ENCODE data around the gene PLCH1. TPM values are rescaled to one million over a fixed set of nuclear protein-coding genes. Genes with fewer than 3 reads are reported as not detected.

The PLCH1 gene
- polyA plus RNA-seq, 1 experiment = 0.04 TPM

GRCh38 chr3:155746703-155747102 lies 1.8 kb upstream of the PLCH1 start:
- DNase-seq (ENCODE audit: low read depth, low spot score) = no peak
- no peak for TF ChIP-seq CTCF (IDR thresholded peaks at IDR 0.05; ENCODE audit: low read depth, low read length)
- CTCF ChIA-PET = interaction anchor here (0.7 to 2.1 kb wide), 3 partner anchors 45 to 248 kb away, joined by 3 to 7 read pairs (median 7); partner anchors contain the start of gene C3orf33
- Histone ChIP-seq H3K9me3 (ENCODE audit: control insufficient read depth, insufficient read depth, low read length) (no peaks in the 10 kb centered on the region; the same call in 1 of the 2 replicates), H3K4me3 (ENCODE audit: low read depth, low read length) (no peak overlapping the region), H3K27ac (ENCODE audit: low read depth, low read length) (no peak overlapping the region), H3K27me3 (ENCODE audit: control insufficient read depth, insufficient read depth, low read length) (peaks cover 43% of the 10 kb centered on the region)
- POLR2A ChIA-PET = no interaction called here

GRCh38 chr3:155745795-155746550 lies 1.1 kb upstream of the PLCH1 start:
- TF ChIP-seq CTCF (IDR thresholded peaks at IDR 0.05; ENCODE audit: low read depth, low read length) = no peak
- DNase-seq (ENCODE audit: low read depth, low spot score) = no peak
- no peaks in the 10 kb centered on the region; the same call in 1 of the 2 replicates for H3K9me3 ChIP-seq (ENCODE audit: control insufficient read depth, insufficient read depth, low read length)
- peaks cover 43% of the 10 kb centered on the region for H3K27me3 ChIP-seq (ENCODE audit: control insufficient read depth, insufficient read depth, low read length)
- no peak overlapping the region for H3K4me3 ChIP-seq (ENCODE audit: low read depth, low read length)
- POLR2A ChIA-PET = interaction anchor here (0.6 kb wide), 1 partner anchor 25 kb away, joined by 4 read pairs; no protein-coding TSS in a partner anchor
- CTCF ChIA-PET = interaction anchor here (0.7 to 2.1 kb wide), 3 partner anchors 44 to 249 kb away, joined by 3 to 7 read pairs (median 7); partner anchors contain the start of gene C3orf33
- H3K27ac ChIP-seq (ENCODE audit: low read depth, low read length) = no peak overlapping the region

- POLR2A ChIA-PET = no interaction called here
- H3K27me3 ChIP-seq (ENCODE audit: control insufficient read depth, insufficient read depth, low read length) = peaks cover 46% of the 10 kb centered on the region
- H3K9me3 ChIP-seq (ENCODE audit: control insufficient read depth, insufficient read depth, low read length) = no peaks in the 10 kb centered on the region; the same call in 1 of the 2 replicates
- CTCF ChIA-PET = interaction anchor here (2.4 kb wide), 1 partner anchor 62 kb away, joined by 8 read pairs; the partner anchor contains the start of gene C3orf33
- DNase-seq (ENCODE audit: low read depth, low spot score) = no peak
- TF ChIP-seq CTCF (IDR thresholded peaks at IDR 0.05; ENCODE audit: low read depth, low read length) = no peak
- no peak overlapping the region for H3K27ac ChIP-seq (ENCODE audit: low read depth, low read length)
- peak overlapping the region; percentile 68 for H3K4me3 ChIP-seq (ENCODE audit: low read depth, low read length)
These were observed 753 bp downstream of the PLCH1 start for GRCh38 chr3:155744010-155744625.

- ChIA-PET CTCF (interaction anchor here (2.4 kb wide), 1 partner anchor 62 kb away, joined by 8 read pairs; the partner anchor contains the start of gene C3orf33), POLR2A (no interaction called here)
- H3K27ac ChIP-seq (ENCODE audit: low read depth, low read length) = no peak overlapping the region
- DNase-seq (ENCODE audit: low read depth, low spot score) = no peak
- no peak for TF ChIP-seq CTCF (IDR thresholded peaks at IDR 0.05; ENCODE audit: low read depth, low read length)
- peaks cover 46% of the 10 kb centered on the region for H3K27me3 ChIP-seq (ENCODE audit: control insufficient read depth, insufficient read depth, low read length)
- peak overlapping the region; percentile 68 for H3K4me3 ChIP-seq (ENCODE audit: low read depth, low read length)
- H3K9me3 ChIP-seq (ENCODE audit: control insufficient read depth, insufficient read depth, low read length) = no peaks in the 10 kb centered on the region; the same call in 1 of the 2 replicates
These were observed 1.3 kb downstream of the PLCH1 start for GRCh38 chr3:155743606-155744005.
